IMR-90 (cell line): ENCODE data around the gene LMO2. TPM values are rescaled to one million over a fixed set of nuclear protein-coding genes. Genes with fewer than 3 reads are reported as not detected.

ENCODE experiments used
- ATAC-seq: fragments of 200-7000 bp; cut with Tn5 transposase; 2 replicates; pipeline ENCODE4 v1.9.1; 2020; ENCODE audit warnings: low read depth, mild to moderate bottlenecking, moderate library complexity
- BruUV-seq: library from RNA; stranded (reverse); fragments of 400-500 nt; replicated peaks from 2 replicates; lab custom pipeline; 2021; lab: Mats Ljungman, UMichigan
- CTCF ChIA-PET: fragments of 300-600 bp; formaldehyde crosslinking; extraction: SDS; loops from one replicate; lab custom pipeline; 2021; ENCODE audit warnings: antibody characterized with exemption; lab: Yijun Ruan, JAX
- POLR2A ChIA-PET: fragments of 300-600 bp; sonication (Branson Sonifier 250); formaldehyde crosslinking; loops from one replicate; lab custom pipeline; 2022; ENCODE audit warnings: antibody characterized with exemption; ENCODE audit not compliant: unreplicated experiment; lab: Charles Lee
- DNase-seq: peaks from one replicate; pipeline ENCODE4 v3.0.0; 2013
- H2AFZ ChIP-seq: replicated peaks from 2 replicates; pipeline ENCODE3; 2013; ENCODE audit warnings: low read length, mild to moderate bottlenecking; ENCODE audit not compliant: poor library complexity
- H2AK5ac ChIP-seq: 2 replicates; pipeline ENCODE4 v1.6.1; 2013; ENCODE audit warnings: low read depth, low read length, inconsistent platforms
- H2AK9ac ChIP-seq: replicated peaks from 2 replicates; pipeline ENCODE3; 2013; ENCODE audit warnings: mild to moderate bottlenecking, low read depth, low read length, moderate library complexity; ENCODE audit not compliant: poor library complexity
- H2BK120ac ChIP-seq: 2 replicates; pipeline ENCODE4 v1.6.1; 2013; ENCODE audit warnings: low read depth, low read length, inconsistent platforms
- H2BK15ac ChIP-seq: 3 replicates; pipeline ENCODE4 v1.6.1; 2013; ENCODE audit warnings: low read depth, low read length, inconsistent platforms
- H2BK20ac ChIP-seq: 2 replicates; pipeline ENCODE4 v1.6.1; 2013; ENCODE audit warnings: low read depth, mild to moderate bottlenecking, inconsistent platforms, low read length, moderate library complexity
- H2BK5ac ChIP-seq: 2 replicates; pipeline ENCODE4 v1.6.1; 2013; ENCODE audit warnings: mild to moderate bottlenecking, low read depth, low read length, inconsistent platforms; ENCODE audit not compliant: poor library complexity, severe bottlenecking
- H3K14ac ChIP-seq: replicated peaks from 2 replicates; pipeline ENCODE4 v1.6.1; 2013; ENCODE audit warnings: low read depth, low read length, inconsistent platforms
- H3K18ac ChIP-seq: 2 replicates; pipeline ENCODE4 v1.6.1; 2013; ENCODE audit warnings: low read depth, low read length, control low read depth
- H3K23ac ChIP-seq: 2 replicates; pipeline ENCODE4 v1.6.1; 2013; ENCODE audit warnings: low read depth, low read length, inconsistent platforms
- H3K27ac ChIP-seq: 2 replicates; pipeline ENCODE4 v1.5.1; 2013; ENCODE audit warnings: mild to moderate bottlenecking, control low read depth, low read length; ENCODE audit not compliant: insufficient read depth
- H3K27me3 ChIP-seq: 2 replicates; pipeline ENCODE4 v1.6.1; 2013; ENCODE audit warnings: low read length; ENCODE audit not compliant: control insufficient read depth, insufficient read depth
- H3K36me3 ChIP-seq: 2 replicates; pipeline ENCODE4 v1.6.1; 2013; ENCODE audit warnings: low read length, mixed read lengths; ENCODE audit not compliant: control insufficient read depth, insufficient read depth
- H3K4ac ChIP-seq: 2 replicates; pipeline ENCODE4 v1.6.1; 2013; ENCODE audit warnings: low read depth, low read length, inconsistent platforms
- H3K4me1 ChIP-seq: 2 replicates; pipeline ENCODE4 v1.6.1; 2013; ENCODE audit warnings: low read length, mixed read lengths; ENCODE audit not compliant: control insufficient read depth, insufficient read depth
- H3K4me2 ChIP-seq: 2 replicates; pipeline ENCODE4 v1.6.1; 2013; ENCODE audit warnings: low read depth, mild to moderate bottlenecking, control low read depth, low read length, moderate library complexity
- H3K4me3 ChIP-seq: 2 replicates; pipeline ENCODE4 v1.5.1; 2013; ENCODE audit warnings: low read depth, mild to moderate bottlenecking, control low read depth, low read length, moderate library complexity; ENCODE audit not compliant: insufficient read depth
- H3K56ac ChIP-seq: 2 replicates; pipeline ENCODE4 v1.6.1; 2013; ENCODE audit warnings: low read length, inconsistent platforms; ENCODE audit not compliant: insufficient read depth; ENCODE audit errors: extremely low read depth
- H3K79me1 ChIP-seq, 2 experiments: 2 replicates each; pipeline ENCODE4 v1.6.1; 2013; ENCODE audit warnings: low read length in 2 of 2, inconsistent platforms in 1 of 2, low read depth in 1 of 2
- H3K9ac ChIP-seq: 2 replicates; pipeline ENCODE4 v1.6.1; 2013; ENCODE audit warnings: low read depth, low read length, control low read depth
- H3K9me1 ChIP-seq: 2 replicates; pipeline ENCODE4 v1.6.1; 2013; ENCODE audit warnings: low read length, inconsistent platforms; ENCODE audit not compliant: insufficient read depth
- H3K9me3 ChIP-seq: 2 replicates; pipeline ENCODE4 v1.6.1; 2013; ENCODE audit warnings: low read length; ENCODE audit not compliant: control insufficient read depth, insufficient read depth
- H4K20me1 ChIP-seq: 2 replicates; pipeline ENCODE4 v1.6.1; 2013; ENCODE audit warnings: low read length, inconsistent platforms; ENCODE audit not compliant: insufficient read depth
- H4K5ac ChIP-seq: 2 replicates; pipeline ENCODE4 v1.6.1; 2013; ENCODE audit warnings: mild to moderate bottlenecking, low read depth, low read length, control low read depth
- H4K8ac ChIP-seq, 2 experiments: 2 replicates each; pipeline ENCODE4 v1.6.1; 2013; ENCODE audit warnings: low read depth in 2 of 2, low read length in 2 of 2, control low read depth in 1 of 2, inconsistent platforms in 1 of 2
- H4K91ac ChIP-seq: 2 replicates; pipeline ENCODE4 v1.6.1; 2013; ENCODE audit warnings: low read depth, low read length, inconsistent platforms; ENCODE audit not compliant: insufficient read depth
- BHLHE40 ChIP-seq: fragments of 150-350 bp; IDR thresholded peaks from 2 replicates; pipeline ENCODE4 v1.6.1; 2016; ENCODE audit warnings: mild to moderate bottlenecking, low read depth, low read length
- CEBPB ChIP-seq: IDR thresholded peaks from 2 replicates; pipeline ENCODE4 v1.6.1; 2012; ENCODE audit warnings: low read depth, low read length, improper control_type of control experiment
- FOS ChIP-seq: fragments of 150-350 bp; IDR thresholded peaks from 2 replicates; pipeline ENCODE4 v1.6.1; 2016; ENCODE audit warnings: low read depth, low read length
- MAFK ChIP-seq: IDR thresholded peaks from 2 replicates; pipeline ENCODE4 v1.6.1; 2012; ENCODE audit warnings: low read depth, low read length, improper control_type of control experiment
- RAD21 ChIP-seq: IDR thresholded peaks from 2 replicates; pipeline ENCODE4 v1.6.1; 2012; ENCODE audit warnings: low read length, improper control_type of control experiment
- WGBS, 2 experiments: methylation state at CpG; one replicate each; pipeline versions ENCODE4 v1.1.5 to v1.1.7; 2013; ENCODE audit warnings: missing lambda C conversion rate in 2 of 2; ENCODE audit not compliant: insufficient read length in 1 of 2; ENCODE audit errors: extremely low coverage in 2 of 2; 5-methylcytosine and 5-hydroxymethylcytosine counted together
- dilution Hi-C: fragments of 300-500 bp; cut with HindIII; formaldehyde crosslinking; loops from one replicate; pipeline ENCODE4 v1.14.3; 2018; ENCODE audit warnings: low sequenced_read_pairs; ENCODE audit not compliant: unreplicated experiment
- in situ Hi-C: fragments of 300-500 bp; cut with MboI; formaldehyde crosslinking; loops from 3 replicates; pipeline ENCODE4 v1.14.3; 2019; ENCODE audit warnings: low sequenced_read_pairs, inconsistent platforms, mixed read lengths
- intact Hi-C: fragments of 100-400 bp; cut with micrococcal nuclease; formaldehyde crosslinking; loops from 2 replicates; pipeline ENCODE4 v1.10.0; 2022
- polyA plus RNA-seq, 3 experiments: library from polyadenylated mRNA; depleted of rRNA; stranded (reverse); fragments of >200 nt; gene quantifications; 2 replicates each; pipeline ENCODE4 v1.2.3, GENCODE V29; 2012; ENCODE audit warnings: low replicate concordance in 1 of 3
- total RNA-seq: library from RNA; depleted of rRNA; stranded (reverse); fragments of >200 nt; gene quantifications from 2 replicates; pipeline ENCODE4 v1.2.3, GENCODE V29; 2012

Gene LMO2
- total and polyA plus RNA-seq, 2 of the 4 experiments (the other 2 are of a cell fraction), result not detected

GRCh38 chr11:33912405-33913361 is 20.8 kb upstream of the LMO2 start:
- Histone ChIP-seq H2BK15ac (no peak overlapping the region), H3K4me1 (peaks cover 3% of the 10 kb centered on the region; the same call in 1 of the 2 replicates), H2BK120ac (no peak overlapping the region), H3K23ac (no peak overlapping the region), H2BK5ac (no peak overlapping the region), H4K91ac (no peak overlapping the region), H4K8ac (no peak overlapping the region), H3K27ac (no peak overlapping the region), H3K9me1 (no peaks in the 10 kb centered on the region), H2AK5ac (no peak overlapping the region), H3K18ac (no peak overlapping the region), H3K14ac (no peak overlapping the region), H2AFZ (no peak overlapping the region), H3K56ac (no peak overlapping the region), H2BK20ac (no peak overlapping the region), H4K20me1 (no peaks in the 10 kb centered on the region), H3K4me3 (no peak overlapping the region), H3K36me3 (no peaks in the 10 kb centered on the region), H3K9me3 (no peaks in the 10 kb centered on the region), H3K4ac (no peak overlapping the region), H3K9ac (no peak overlapping the region), H3K4me2 (no peak overlapping the region), H3K79me1 (no peaks in the 10 kb centered on the region), H2AK9ac (no peak overlapping the region), H3K27me3 (peaks cover 18% of the 10 kb centered on the region), H4K5ac (no peak overlapping the region)
- dilution Hi-C loops (no loop called here), intact Hi-C loops (no loop called here), in situ Hi-C loops (no loop called here)
- ChIA-PET POLR2A (interaction anchor here (0.6 kb wide), 1 partner anchor 593 kb away, joined by 3 read pairs; no protein-coding TSS in a partner anchor), CTCF (no interaction called here)
- 60% methylated on average over 1 of the region's 12 CpGs; no CpG with 5 or more reads in 1 of the 2 experiments for WGBS, 2 experiments
- no TSS peak for BruUV-seq
- DNase-seq, result peak; percentile 90
- ATAC-seq, result peak; percentile 83
- TF ChIP-seq RAD21 (no peak), CEBPB (peak; percentile 91), FOS (peak; percentile 93), BHLHE40 (no peak; the same call in 1 of the 2 replicates), MAFK (peak; percentile 47; the same call in 1 of the 2 replicates)
